ENCODE measurements around the gene SLC35B2. TPM values are rescaled to one million over a fixed set of nuclear protein-coding genes. Genes with fewer than 3 reads are reported as not detected.

The SLC35B2 gene
- total RNA-seq, 1 experiment from 2014 or later: 127 TPM

- DNase-seq (ENCODE audit: low read depth): peak; percentile 27
Observed at GRCh38 chr6:44222486-44223318, 34.6 kb downstream of the SLC35B2 start.

DNA sequence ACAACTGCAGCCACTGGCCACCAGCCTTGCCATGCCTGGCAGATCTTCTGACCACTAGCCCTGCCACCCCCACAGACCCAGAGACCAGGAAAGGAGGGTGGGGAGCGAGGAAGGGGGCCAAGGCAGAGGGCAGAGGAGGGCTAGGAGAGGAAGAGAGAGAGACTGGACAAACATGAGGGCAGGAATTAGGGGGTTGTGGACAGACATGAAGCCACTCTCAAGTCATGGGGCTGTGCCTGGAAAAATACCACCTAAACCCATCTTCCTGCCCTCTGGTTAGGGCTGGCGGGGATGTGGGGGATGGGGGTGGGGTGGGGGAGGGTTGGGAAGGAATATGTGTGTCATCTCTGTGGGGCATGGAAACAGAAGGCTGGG, 35.4 kb downstream of the SLC35B2 start:
- no peak for DNase-seq (ENCODE audit: low read depth)

DNA sequence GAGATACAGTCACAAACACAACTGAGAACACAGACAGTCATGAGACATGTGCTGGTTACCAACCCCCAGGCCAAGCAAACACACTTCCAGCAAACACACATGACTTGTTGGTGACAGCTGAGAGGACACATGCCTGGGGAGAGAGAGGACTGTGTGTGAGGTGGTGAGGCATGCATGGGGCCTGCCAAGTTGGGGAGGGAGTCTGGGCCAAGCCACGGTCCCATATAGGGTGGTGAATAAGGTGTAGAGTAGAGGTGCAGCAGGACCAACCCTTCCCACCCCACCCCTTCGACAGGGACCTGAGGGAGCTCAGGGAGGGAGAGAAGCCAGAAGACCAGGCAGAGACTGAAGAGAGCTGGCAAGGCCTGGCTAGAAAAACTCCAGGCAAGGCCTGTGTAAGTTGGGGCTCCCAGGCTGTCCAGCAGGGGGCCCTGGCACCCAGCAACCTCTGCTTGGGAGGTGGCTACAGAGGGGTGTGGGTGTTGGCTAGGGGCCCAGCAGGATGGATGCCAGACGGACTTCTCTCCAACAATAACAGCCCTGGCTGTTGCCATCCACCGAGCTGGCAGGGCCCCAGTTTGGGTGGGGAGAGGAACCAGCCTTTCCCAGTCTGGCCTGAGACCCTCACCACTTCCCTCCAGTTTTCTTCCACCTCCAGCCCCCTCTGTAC, 35.9 kb downstream of the SLC35B2 start:
- peak; percentile 93 for DNase-seq (ENCODE audit: low read depth)

GRCh38 chr6:44220913-44221290, 36.4 kb downstream of the SLC35B2 start:
- DNase-seq (ENCODE audit: low read depth): no peak

- DNase-seq (ENCODE audit: low read depth): no peak
Observed at GRCh38 chr6:44219815-44220784, 37.2 kb downstream of the SLC35B2 start.

- DNase-seq (ENCODE audit: low read depth): no peak
Observed at GRCh38 chr6:44219053-44219814, 38.1 kb downstream of the SLC35B2 start.

- peak; percentile 13 for DNase-seq (ENCODE audit: low read depth)
Observed at GRCh38 chr6:44217332-44218143, 39.8 kb downstream of the SLC35B2 start.

DNA sequence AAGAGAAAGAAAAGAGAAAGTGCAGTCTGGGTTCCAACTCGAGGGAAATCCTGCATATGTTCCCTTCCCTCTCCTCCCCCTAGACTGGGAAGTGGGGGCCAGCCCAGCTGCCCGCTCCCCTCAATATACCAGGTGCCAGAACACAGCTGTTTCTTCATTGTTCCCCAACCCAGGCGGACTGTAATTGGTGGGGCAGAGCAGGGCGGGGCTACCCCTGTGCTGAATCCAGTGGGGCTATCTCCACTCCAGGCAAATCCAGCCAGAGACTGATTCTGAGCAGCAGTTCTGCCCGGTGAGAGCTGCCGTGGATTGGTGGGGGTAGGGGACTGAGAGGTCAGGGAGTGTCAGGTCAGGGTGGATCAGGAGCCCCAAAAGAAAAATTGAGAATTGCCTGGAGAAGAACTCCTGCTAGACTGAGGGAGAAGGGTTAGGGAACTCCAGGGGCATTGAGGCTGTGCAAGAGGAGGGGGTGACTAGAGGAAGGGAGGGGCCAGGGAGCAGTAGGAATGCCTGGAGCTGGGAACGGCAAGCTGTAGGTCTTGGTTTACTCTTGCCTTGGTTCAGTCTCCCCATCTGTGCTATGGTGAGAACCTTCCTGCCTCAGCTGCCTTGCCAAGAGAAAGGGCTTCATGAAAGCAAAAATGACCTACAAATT, 40.5 kb downstream of the SLC35B2 start, which contains the start of gene MYMX:
Gene MYMX (plus strand): TSS at position 250 of the 655 bp plus-strand sequence. CDS start 546 bp downstream, outside the sequence.
- no peak for DNase-seq (ENCODE audit: low read depth)

DNA sequence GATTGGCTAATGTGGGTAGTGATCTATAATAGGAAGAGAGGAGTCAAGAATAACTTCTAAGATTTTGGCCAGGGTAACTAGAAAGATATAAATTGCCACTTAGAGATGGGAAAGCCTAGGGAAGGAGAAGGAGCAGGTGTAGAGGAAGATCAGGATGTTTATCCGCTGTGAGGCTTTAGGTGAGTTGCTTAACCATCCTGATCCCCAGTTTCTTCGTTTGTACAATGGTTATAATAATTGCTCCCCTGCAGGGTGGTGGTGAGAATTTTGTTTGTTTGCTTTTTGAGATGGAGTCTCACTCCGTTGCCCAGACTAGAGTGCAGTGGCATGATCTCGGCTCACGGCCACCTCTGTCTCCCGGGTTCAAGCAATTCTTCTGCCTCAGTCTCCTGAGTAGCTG, 43.0 kb downstream of the SLC35B2 start:
- DNase-seq (ENCODE audit: low read depth): no peak

- no peak for DNase-seq (ENCODE audit: low read depth)
Observed at GRCh38 chr6:44211284-44211683, 46.0 kb downstream of the SLC35B2 start.

GRCh38 chr6:44207966-44208365, 49.4 kb downstream of the SLC35B2 start:
- DNase-seq (ENCODE audit: low read depth): no peak

Small RNA genes lying within 50 kb of the gene (small RNA-seq; reads per million reads assigned to genes)
- not detected for gene RN7SL811P

Other genes starting within 250 kb of the SLC35B2 start
- 98.1 and 172 TPM in 2 replicates for gene MRPL14, start 130.1 kb downstream of the SLC35B2 start, total RNA-seq (2014; rRNA removed; shearing (Covaris generic))
- gene TMEM63B, start 130.0 kb downstream of the SLC35B2 start, total RNA-seq (2014; rRNA removed; shearing (Covaris generic)): 14.1 and 19.1 TPM in 2 replicates
- not detected in 2 replicates for gene CAPN11, start 98.7 kb downstream of the SLC35B2 start, total RNA-seq (2014; rRNA removed; shearing (Covaris generic))
- gene MYMX, start 40.6 kb downstream of the SLC35B2 start, total RNA-seq (2014; rRNA removed; shearing (Covaris generic)): not detected in 2 replicates
- gene SLC29A1, start 33.9 kb downstream of the SLC35B2 start, total RNA-seq (2014; rRNA removed; shearing (Covaris generic)): 55.2 and 78.8 TPM in 2 replicates
- 1,711 and 1,925 TPM in 2 replicates for gene HSP90AB1, start 10.4 kb downstream of the SLC35B2 start, total RNA-seq (2014; rRNA removed; shearing (Covaris generic))
- gene NFKBIE, start 8.0 kb upstream of the SLC35B2 start, total RNA-seq (2014; rRNA removed; shearing (Covaris generic)): 11.4 and 12.5 TPM in 2 replicates
- not detected in 2 replicates for gene TMEM151B, start 12.9 kb upstream of the SLC35B2 start, total RNA-seq (2014; rRNA removed; shearing (Covaris generic))
- 17.4 and 20.2 TPM in 2 replicates for gene AARS2, start 55.8 kb upstream of the SLC35B2 start, total RNA-seq (2014; rRNA removed; shearing (Covaris generic))
- gene SPATS1, start 85.1 kb upstream of the SLC35B2 start, total RNA-seq (2014; rRNA removed; shearing (Covaris generic)): not detected in 2 replicates
- 22.6 and 23.5 TPM in 2 replicates for gene CDC5L, start 130.2 kb upstream of the SLC35B2 start, total RNA-seq (2014; rRNA removed; shearing (Covaris generic))

All from HT1080 (cell line).